Sigmoid colon (tissue), 7 donors: ENCODE data around the gene SPRY2. TPM values are rescaled to one million over a fixed set of nuclear protein-coding genes. Genes with fewer than 3 reads are reported as not detected.

Experiments
- DNase-seq: peaks from one replicate; pipeline ENCODE4 v3.0.0-alpha.2; 2019
- H3K27ac ChIP-seq, 4 donors: fragments of 200-600 bp; sonication (generic); one replicate each; pipeline ENCODE4 v1.5.1; 2016 to 2019; ENCODE audit warnings: mild to moderate bottlenecking in 1 of 4
- H3K27me3 ChIP-seq, 3 donors: fragments of 200-600 bp; sonication (generic); one replicate each; pipeline ENCODE4 v1.5.1; 2019; ENCODE audit warnings: mild to moderate bottlenecking in 1 of 3
- H3K36me3 ChIP-seq, 4 donors: fragments of 200-600 bp; sonication (generic); one replicate each; pipeline ENCODE4 v1.5.1; 2016 to 2019
- H3K4me1 ChIP-seq, 4 donors: fragments of 200-600 bp; sonication (generic); one replicate each; pipeline ENCODE4 v1.5.1; 2017 to 2019
- H3K4me3 ChIP-seq, 4 donors: fragments of 200-600 bp; sonication (generic); one replicate each; pipeline ENCODE4 v1.5.1; 2017 to 2019; ENCODE audit warnings: mild to moderate bottlenecking in 2 of 4, moderate library complexity in 1 of 4
- H3K9me3 ChIP-seq, 4 donors: fragments of 200-600 bp in 3 of 4; sonication (generic) in 3 of 4; one replicate each; pipeline versions ENCODE4 v1.5.1 to v1.6.1; 2013 to 2019
- EP300 ChIP-seq, 4 donors: sonication (generic); formaldehyde crosslinking; IDR thresholded peaks; one replicate each; pipeline ENCODE4 v1.6.1; 2017; ENCODE audit warnings: antibody characterized with exemption in 4 of 4
- POLR2A ChIP-seq, 2 donors: fragments of 450-650 bp; IDR thresholded peaks; one replicate each; pipeline ENCODE4 v1.6.1; 2016; ENCODE audit warnings: antibody characterized with exemption in 2 of 2, mild to moderate bottlenecking in 2 of 2, moderate library complexity in 2 of 2
- POLR2AphosphoS5 ChIP-seq, 4 donors: sonication (generic); formaldehyde crosslinking; IDR thresholded peaks; one replicate each; pipeline ENCODE4 v1.6.1; 2017; ENCODE audit warnings: antibody characterized with exemption in 4 of 4
- WGBS, 2 donors: extraction: QIAGEN DNeasy Blood & Tissue Kit; methylation state at CpG; one replicate each; pipeline ENCODE4 v1.1.7; 2013; 5-methylcytosine and 5-hydroxymethylcytosine counted together
- intact Hi-C: fragments of 100-400 bp; cut with DNase I; formaldehyde crosslinking; loops from one replicate; pipeline ENCODE4 v1.15.1; 2023
- polyA plus RNA-seq, 3 donors: library from polyadenylated mRNA; stranded (reverse); fragments of 200-250 nt; gene quantifications; one replicate each; pipeline ENCODE4 v1.2.3, GENCODE V29; 2013
- total RNA-seq, 4 donors: library from RNA; depleted of rRNA; stranded (reverse); fragments of >200 nt; gene quantifications; one replicate each; pipeline ENCODE4 v1.1.0, GENCODE V29; 2016
- TF ChIP-seq, protein P1 (sequence below), 4 experiments: fragments of 450-650 bp in 3 of 4; fragments of 200-600 bp in 1 of 4; IDR thresholded peaks; one replicate each; pipeline ENCODE4 v1.5.1; 2016 to 2019; ENCODE audit warnings: antibody characterized with exemption in 4 of 4, mild to moderate bottlenecking in 3 of 4, moderate library complexity in 2 of 4
- donor health status: healthy with polysubstance abuse.
- donor health status: Bipolar disorder and iron deficiency.
- donor health status: healthy.

SPRY2 gene
- total and polyA plus RNA-seq, 7 donors, result 27.7 to 74.2 (median 33.5) TPM

DNA sequence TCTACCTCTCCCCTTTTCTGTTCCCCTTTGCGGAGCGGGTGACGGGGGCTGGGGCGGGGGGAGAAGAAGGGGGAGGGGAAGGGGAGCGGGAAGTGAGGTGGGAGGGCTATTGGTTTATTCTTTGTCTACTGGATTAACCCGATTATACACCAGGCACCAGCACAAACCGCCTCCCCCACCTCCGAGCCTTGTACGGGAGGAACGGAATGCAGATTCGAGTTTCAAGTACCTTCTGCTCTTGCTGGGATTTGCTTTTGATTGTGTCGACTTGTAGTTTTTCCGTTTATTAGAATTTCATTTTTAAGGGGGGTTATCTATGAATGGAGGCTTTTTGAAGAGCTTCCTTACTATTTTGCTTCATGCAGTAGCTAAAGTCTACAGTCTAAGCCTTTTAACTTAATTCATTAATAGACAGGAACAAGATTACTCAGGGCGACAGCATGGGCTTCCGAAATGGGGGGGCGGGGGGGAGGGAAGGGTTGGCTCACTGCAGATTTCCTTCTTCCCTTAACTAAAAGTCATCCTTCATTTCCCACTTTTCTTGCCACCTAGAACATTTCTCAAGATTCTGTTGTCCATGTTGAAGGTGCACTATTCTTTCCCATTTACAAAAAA lies 937 bp upstream of the SPRY2 start:
- no peaks in the 10 kb centered on the region for H3K9me3 ChIP-seq
- WGBS, 2 donors, result 0 to 1% methylated on average over 13 to 16 of the region's 16 CpGs
- intact Hi-C loops, result loop anchor here (2.0 to 10.0 kb wide), 3 partner anchors 129 to 673 kb away; no protein-coding TSS in a partner anchor
- TF ChIP-seq POLR2A (IDR thresholded peaks at IDR 0.05), result no peak
- TF ChIP-seq EP300 (IDR thresholded peaks at IDR 0.05), result no peak
- no peak for TF ChIP-seq POLR2AphosphoS5 (IDR thresholded peaks at IDR 0.05)
- TF ChIP-seq, protein P1, sequence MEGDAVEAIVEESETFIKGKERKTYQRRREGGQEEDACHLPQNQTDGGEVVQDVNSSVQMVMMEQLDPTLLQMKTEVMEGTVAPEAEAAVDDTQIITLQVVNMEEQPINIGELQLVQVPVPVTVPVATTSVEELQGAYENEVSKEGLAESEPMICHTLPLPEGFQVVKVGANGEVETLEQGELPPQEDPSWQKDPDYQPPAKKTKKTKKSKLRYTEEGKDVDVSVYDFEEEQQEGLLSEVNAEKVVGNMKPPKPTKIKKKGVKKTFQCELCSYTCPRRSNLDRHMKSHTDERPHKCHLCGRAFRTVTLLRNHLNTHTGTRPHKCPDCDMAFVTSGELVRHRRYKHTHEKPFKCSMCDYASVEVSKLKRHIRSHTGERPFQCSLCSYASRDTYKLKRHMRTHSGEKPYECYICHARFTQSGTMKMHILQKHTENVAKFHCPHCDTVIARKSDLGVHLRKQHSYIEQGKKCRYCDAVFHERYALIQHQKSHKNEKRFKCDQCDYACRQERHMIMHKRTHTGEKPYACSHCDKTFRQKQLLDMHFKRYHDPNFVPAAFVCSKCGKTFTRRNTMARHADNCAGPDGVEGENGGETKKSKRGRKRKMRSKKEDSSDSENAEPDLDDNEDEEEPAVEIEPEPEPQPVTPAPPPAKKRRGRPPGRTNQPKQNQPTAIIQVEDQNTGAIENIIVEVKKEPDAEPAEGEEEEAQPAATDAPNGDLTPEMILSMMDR (IDR thresholded peaks at IDR 0.05), result no peak
- H3K27me3 ChIP-seq, result no peaks in the 10 kb centered on the region
- H3K27ac ChIP-seq, result peak overlapping the region; percentile 88 to 92 (median 90)
- H3K4me1 ChIP-seq, result peaks cover 0 to 15% (median 10%) of the 10 kb centered on the region in 4 donors
- peak; percentile 79 for DNase-seq
- H3K4me3 ChIP-seq, result peak overlapping the region; percentile 63 to 73 (median 67)
- peaks cover 0 to 8% (median 2%) of the 10 kb centered on the region in 4 donors for H3K36me3 ChIP-seq

DNA sequence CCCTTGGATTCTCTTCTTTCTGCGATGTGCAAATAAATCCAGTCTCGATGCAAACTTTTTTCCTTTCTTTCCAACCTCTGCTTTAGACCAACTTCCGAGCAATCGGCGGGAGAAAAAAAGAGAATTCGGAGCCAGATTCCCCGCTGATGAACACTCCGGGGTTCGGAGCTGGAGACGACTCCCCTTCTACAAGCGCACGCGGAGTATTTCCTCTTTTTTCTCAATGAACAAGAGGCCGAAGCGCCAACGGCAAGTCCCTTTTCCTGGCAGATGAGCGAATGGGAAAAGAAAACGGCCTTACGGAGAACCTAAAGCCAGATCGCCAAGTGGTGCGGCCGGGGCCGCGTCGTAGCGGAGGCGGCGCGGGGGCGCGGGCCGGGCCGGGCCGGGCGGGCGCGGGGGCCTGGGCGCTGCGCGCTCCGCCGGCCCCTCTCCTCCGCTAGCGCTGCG lies 250 bp downstream of the SPRY2 start:
- peaks cover 0 to 15% (median 10%) of the 10 kb centered on the region in 4 donors for H3K4me1 ChIP-seq
- TF ChIP-seq POLR2A (IDR thresholded peaks at IDR 0.05), result no peak
- TF ChIP-seq POLR2AphosphoS5 (IDR thresholded peaks at IDR 0.05), result no peak
- TF ChIP-seq, protein P1 (IDR thresholded peaks at IDR 0.05), result no peak
- peak overlapping the region; percentile 63 to 73 (median 67) for H3K4me3 ChIP-seq
- H3K27ac ChIP-seq, result peak overlapping the region; percentile 88 to 92 (median 90)
- intact Hi-C loops, result loop anchor here (2.0 to 10.0 kb wide), 3 partner anchors 130 to 674 kb away; no protein-coding TSS in a partner anchor
- no peaks in the 10 kb centered on the region for H3K9me3 ChIP-seq
- H3K36me3 ChIP-seq, result peaks cover 0 to 14% (median 2%) of the 10 kb centered on the region in 4 donors
- peak; percentile 73 for DNase-seq
- H3K27me3 ChIP-seq, result no peaks in the 10 kb centered on the region
- WGBS, 2 donors, result 0 to 1% methylated on average over 45 of the region's 45 CpGs

DNA sequence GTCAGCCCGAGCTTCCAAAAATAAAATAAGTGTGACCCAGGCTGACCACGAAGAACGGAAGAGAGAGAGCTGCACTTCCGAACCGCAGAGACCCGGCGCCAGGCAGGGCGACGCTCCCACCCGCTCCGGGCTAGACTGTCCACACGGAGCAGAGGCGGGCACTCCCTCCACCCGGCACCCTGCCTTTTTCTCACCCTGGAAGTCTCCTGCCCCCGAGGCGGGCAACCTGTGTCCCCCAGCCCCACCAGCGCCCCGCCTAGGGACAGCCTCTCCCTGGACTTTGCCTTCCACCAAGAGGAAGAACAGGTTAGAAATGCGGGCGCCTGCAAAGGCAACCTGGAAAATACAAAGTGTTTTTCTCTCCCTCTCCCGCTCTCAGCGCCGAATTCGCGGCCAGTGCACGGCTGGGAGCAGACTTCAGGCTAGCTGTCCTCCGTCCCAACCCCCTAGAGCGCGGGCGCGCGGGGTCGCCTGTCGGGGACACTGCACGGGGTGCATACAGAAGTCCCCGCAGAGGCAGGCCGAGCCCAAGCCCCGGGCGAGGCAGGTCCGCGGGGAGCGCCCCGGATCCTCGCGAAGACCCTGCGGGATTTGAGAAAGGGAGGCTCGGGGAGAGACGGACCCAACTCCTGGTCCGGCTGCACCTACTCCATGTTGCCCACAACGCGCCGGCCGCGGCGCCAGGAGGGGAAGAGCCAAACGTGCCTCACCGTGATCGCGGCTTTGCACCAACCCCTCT lies 845 bp downstream of the SPRY2 start:
- peak; percentile 74 for DNase-seq
- no peaks in the 10 kb centered on the region for H3K9me3 ChIP-seq
- peak in 1 of 2 donors; percentile 30 for TF ChIP-seq POLR2A (IDR thresholded peaks at IDR 0.05)
- no peak for TF ChIP-seq EP300 (IDR thresholded peaks at IDR 0.05)
- TF ChIP-seq, protein P1 (IDR thresholded peaks at IDR 0.05), result no peak
- TF ChIP-seq POLR2AphosphoS5 (IDR thresholded peaks at IDR 0.05), result peak in 2 of 4 donors; percentile 4 to 19
- peak overlapping the region; percentile 88 to 92 (median 90) for H3K27ac ChIP-seq
- peaks cover 0 to 15% (median 10%) of the 10 kb centered on the region in 4 donors for H3K4me1 ChIP-seq
- H3K27me3 ChIP-seq, result no peaks in the 10 kb centered on the region
- H3K36me3 ChIP-seq, result peaks cover 0 to 15% (median 2%) of the 10 kb centered on the region in 4 donors
- 1% methylated on average over 59 of the region's 59 CpGs for WGBS, 2 donors
- intact Hi-C loops, result loop anchor here (2.0 to 10.0 kb wide), 3 partner anchors 131 to 675 kb away; no protein-coding TSS in a partner anchor
- H3K4me3 ChIP-seq, result peak overlapping the region; percentile 63 to 73 (median 67)

DNA sequence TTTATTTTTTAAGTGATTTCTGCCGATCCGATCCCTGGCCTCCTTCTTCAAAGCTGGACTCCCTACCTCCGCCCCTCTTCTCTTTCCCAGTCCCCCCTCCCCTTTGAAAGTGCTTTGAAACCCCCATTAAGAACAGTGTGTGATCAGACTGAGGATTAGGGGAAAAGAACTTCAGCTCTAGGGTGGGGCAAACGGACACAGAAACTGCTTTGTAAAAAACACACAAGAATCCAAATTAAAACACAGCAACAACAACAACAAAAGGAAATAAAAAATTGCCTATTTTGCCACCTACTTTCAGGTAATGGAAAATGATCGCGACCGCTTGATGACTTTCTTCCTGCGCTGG lies 1.4 kb downstream of the SPRY2 start:
- DNase-seq, result no peak
- intact Hi-C loops, result no loop called here
- Histone ChIP-seq H3K4me3 (peak overlapping the region; percentile 63 to 73 (median 67)), H3K27ac (peak overlapping the region; percentile 88 to 92 (median 90)), H3K36me3 (peaks cover 0 to 16% (median 2%) of the 10 kb centered on the region in 4 donors), H3K27me3 (no peaks in the 10 kb centered on the region), H3K9me3 (no peaks in the 10 kb centered on the region), H3K4me1 (peaks cover 0 to 15% (median 10%) of the 10 kb centered on the region in 4 donors)
- TF ChIP-seq EP300 (IDR thresholded peaks at IDR 0.05), result no peak
- TF ChIP-seq, protein P1 (IDR thresholded peaks at IDR 0.05), result no peak
- TF ChIP-seq POLR2AphosphoS5 (IDR thresholded peaks at IDR 0.05), result no peak
- no peak for TF ChIP-seq POLR2A (IDR thresholded peaks at IDR 0.05)
- WGBS, 2 donors, result 0 to 1% methylated on average over 8 of the region's 8 CpGs
